Measurements from ENCODE around the gene JUNB.

The JUNB gene

DNA sequence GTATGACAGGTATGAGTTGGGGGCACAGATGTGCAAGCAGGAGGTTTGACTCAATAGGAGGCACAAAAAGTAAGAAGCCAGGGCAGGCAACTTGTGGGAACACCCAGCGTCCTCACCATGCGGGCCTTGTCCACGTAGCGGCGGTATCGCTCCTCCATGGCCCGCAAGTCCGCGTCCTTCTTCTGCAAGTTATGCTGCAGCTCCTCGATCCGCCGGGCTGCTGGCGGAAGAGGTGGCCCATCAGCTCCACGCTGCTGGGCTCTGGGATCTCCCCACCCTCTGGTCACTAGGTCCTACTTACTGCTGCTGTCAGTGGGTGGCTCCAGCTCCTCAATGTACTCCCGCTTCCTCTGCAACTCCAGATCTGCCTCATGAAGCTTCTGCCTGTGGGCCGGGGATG, 26.6 kb upstream of the JUNB start:
- DNase-seq (ENCODE audit: low read depth, low spot score): no peak
- no peak overlapping the region for H3K4me3 ChIP-seq (ENCODE audit: low read depth, low read length)
- in situ Hi-C loops (cut with HindIII; ENCODE audit: low sequenced_read_pairs): no loop called here
- TF ChIP-seq, protein P1, sequence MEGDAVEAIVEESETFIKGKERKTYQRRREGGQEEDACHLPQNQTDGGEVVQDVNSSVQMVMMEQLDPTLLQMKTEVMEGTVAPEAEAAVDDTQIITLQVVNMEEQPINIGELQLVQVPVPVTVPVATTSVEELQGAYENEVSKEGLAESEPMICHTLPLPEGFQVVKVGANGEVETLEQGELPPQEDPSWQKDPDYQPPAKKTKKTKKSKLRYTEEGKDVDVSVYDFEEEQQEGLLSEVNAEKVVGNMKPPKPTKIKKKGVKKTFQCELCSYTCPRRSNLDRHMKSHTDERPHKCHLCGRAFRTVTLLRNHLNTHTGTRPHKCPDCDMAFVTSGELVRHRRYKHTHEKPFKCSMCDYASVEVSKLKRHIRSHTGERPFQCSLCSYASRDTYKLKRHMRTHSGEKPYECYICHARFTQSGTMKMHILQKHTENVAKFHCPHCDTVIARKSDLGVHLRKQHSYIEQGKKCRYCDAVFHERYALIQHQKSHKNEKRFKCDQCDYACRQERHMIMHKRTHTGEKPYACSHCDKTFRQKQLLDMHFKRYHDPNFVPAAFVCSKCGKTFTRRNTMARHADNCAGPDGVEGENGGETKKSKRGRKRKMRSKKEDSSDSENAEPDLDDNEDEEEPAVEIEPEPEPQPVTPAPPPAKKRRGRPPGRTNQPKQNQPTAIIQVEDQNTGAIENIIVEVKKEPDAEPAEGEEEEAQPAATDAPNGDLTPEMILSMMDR (IDR thresholded peaks at IDR 0.05; ENCODE audit: low read depth, low read length): no peak

DNA sequence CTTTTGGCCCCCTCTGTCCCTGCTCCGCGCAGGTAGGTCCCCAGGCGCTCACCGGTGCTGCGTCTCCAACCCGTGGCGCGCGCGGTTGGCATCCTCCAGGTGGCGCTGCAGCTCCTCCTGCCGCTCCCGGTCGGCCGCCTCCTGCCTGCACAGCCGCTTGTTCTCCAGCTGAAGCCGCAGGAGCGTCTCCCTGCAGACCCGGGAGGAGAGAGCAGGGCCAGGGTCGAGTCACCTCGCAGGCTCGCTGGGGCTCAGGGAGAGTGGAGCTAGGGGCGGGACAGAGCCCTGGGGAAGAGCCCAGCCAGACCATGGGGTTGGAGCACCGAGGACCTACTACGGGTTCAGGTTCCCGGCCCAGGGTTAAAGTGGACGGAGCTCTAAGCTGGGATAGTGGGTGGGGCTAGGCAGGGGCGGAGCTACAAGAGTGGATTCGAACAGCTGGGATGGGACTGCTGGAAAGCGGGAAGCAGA, 25.2 kb upstream of the JUNB start:
- TF ChIP-seq, protein P1 (IDR thresholded peaks at IDR 0.05; ENCODE audit: low read depth, low read length): peak; percentile 82
- DNase-seq (ENCODE audit: low read depth, low spot score): peak; percentile 82
- in situ Hi-C loops (cut with HindIII; ENCODE audit: low sequenced_read_pairs): no loop called here
- H3K4me3 ChIP-seq (ENCODE audit: low read depth, low read length): peak overlapping the region; percentile 44

DNA sequence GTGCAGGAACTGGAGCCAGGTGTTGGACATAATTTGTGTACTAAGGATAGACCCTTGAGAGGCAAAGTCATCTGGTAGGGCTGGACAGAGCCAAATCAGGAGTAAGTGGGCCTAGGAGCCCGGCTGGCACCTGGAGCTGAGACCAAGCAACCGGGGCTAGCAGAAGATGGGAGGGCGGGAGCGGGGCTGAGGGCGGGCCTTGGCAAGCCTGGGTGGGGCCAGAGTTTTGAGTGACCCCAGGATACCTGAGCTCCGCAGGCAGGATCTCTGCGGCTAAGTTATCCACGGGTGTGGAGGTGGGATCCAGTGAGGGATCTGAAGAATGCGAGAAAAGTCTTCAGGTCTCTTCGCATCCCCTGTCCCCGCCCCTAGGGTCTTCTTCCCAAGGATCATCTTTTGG, 24.1 kb upstream of the JUNB start:
- DNase-seq (ENCODE audit: low read depth, low spot score): no peak
- no peak overlapping the region for H3K4me3 ChIP-seq (ENCODE audit: low read depth, low read length)
- TF ChIP-seq, protein P1 (IDR thresholded peaks at IDR 0.05; ENCODE audit: low read depth, low read length): no peak
- in situ Hi-C loops (cut with HindIII; ENCODE audit: low sequenced_read_pairs): no loop called here

DNA sequence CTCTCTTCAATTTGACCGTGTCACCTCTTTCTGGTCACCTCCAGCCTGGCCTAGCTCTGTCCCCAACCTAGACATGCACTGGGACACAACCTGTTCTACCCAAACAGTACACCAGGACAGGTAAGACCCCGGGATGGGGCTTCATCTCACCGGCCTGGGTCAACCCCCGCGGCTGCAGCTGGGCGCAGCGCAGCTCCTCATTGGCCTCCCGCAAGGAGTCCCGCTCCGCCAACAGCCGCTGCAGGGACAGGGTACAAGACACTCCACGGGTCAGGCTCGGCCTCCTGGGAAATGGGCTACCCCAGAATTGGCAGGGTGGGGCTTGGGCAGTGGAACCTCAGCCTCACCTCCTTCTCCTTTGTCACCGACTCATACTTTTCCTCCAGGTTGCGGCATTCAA, 23.6 kb upstream of the JUNB start:
- TF ChIP-seq, protein P1 (IDR thresholded peaks at IDR 0.05; ENCODE audit: low read depth, low read length): no peak
- in situ Hi-C loops (cut with HindIII; ENCODE audit: low sequenced_read_pairs): no loop called here
- no peak overlapping the region for H3K4me3 ChIP-seq (ENCODE audit: low read depth, low read length)
- no peak for DNase-seq (ENCODE audit: low read depth, low spot score)

DNA sequence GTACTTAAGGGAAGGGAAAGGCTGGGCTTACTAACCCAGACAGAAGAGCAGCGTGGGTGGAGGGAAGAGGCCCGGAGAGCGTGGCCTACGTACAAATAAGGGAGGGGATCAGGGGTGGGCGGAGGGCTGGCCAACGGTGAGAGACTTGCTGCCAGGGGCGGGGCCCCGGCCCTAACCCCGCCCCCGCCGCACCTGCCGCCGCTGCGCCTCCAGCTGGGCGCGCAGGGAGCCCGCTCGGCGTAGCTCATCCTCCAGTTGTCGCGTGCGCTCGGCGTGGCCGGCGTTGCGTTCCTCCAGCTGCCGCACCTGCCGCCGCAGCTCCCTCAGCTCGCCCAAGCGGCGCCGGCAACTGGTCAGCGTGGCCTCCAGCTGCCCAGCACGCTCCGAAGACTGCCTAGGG, 21.6 kb upstream of the JUNB start:
- in situ Hi-C loops (cut with HindIII; ENCODE audit: low sequenced_read_pairs): no loop called here
- DNase-seq (ENCODE audit: low read depth, low spot score): no peak
- TF ChIP-seq, protein P1 (IDR thresholded peaks at IDR 0.05; ENCODE audit: low read depth, low read length): no peak
- H3K4me3 ChIP-seq (ENCODE audit: low read depth, low read length): no peak overlapping the region

DNA sequence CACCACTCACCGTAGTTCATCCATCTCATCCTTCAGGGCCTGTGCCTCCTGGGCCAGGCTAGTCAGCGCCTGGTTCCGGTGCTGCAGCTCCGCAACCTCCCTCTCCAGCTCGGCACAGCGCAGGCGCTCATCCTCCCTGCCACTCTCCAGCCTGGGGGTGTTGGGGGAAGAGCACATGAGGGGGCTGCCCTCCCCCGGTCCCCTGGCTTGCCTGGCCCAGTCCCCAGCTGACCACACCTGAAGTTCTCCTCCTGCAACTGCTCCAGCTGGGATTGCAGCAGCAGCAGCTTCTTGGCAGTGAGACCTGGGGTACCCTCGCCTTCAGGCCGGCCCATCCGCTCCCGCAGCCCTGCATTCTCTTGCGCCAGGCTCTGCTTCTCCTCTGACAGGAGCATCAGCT, 20.4 kb upstream of the JUNB start:
- no peak overlapping the region for H3K4me3 ChIP-seq (ENCODE audit: low read depth, low read length)
- TF ChIP-seq, protein P1 (IDR thresholded peaks at IDR 0.05; ENCODE audit: low read depth, low read length): no peak
- in situ Hi-C loops (cut with HindIII; ENCODE audit: low sequenced_read_pairs): no loop called here
- DNase-seq (ENCODE audit: low read depth, low spot score): no peak

DNA sequence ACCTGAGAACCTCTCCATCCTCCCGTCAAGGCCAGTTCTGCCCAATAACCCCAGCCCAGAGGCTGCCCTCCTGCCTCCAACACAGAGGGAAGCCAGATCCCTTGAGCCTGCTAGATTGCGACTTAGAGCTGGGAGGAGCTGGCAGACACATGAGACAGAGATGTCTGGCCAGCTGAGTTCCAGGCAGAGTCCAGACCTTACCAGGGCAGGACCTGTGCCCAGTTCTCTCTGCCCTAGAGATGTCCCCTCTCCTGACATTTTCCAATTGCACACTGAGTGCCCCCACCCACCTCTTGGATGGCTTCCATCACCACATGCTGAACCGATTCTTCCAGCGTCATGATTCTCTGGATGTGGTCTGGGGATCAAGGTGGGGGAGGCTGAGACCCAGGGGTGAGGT, 19.0 kb upstream of the JUNB start:
- no peak overlapping the region for H3K4me3 ChIP-seq (ENCODE audit: low read depth, low read length)
- in situ Hi-C loops (cut with HindIII; ENCODE audit: low sequenced_read_pairs): no loop called here
- TF ChIP-seq, protein P1 (IDR thresholded peaks at IDR 0.05; ENCODE audit: low read depth, low read length): no peak
- DNase-seq (ENCODE audit: low read depth, low spot score): no peak
